OCI-LY7 (cell line): Measurements from ENCODE around the gene NAA20. TPM values are rescaled to one million over a fixed set of nuclear protein-coding genes. Genes with fewer than 3 reads are reported as not detected.

Experiments used
- BruUV-seq: library from RNA; stranded (reverse); fragments of 400-500 nt; replicated peaks from 2 replicates; lab custom pipeline; 2021; lab: Mats Ljungman, UMichigan
- CTCF ChIA-PET: fragments of 300-600 bp; sonication (Branson Sonifier 250); formaldehyde crosslinking; loops from one replicate; lab custom pipeline; 2022; ENCODE audit warnings: antibody characterized with exemption; ENCODE audit not compliant: unreplicated experiment; lab: Charles Lee
- POLR2A ChIA-PET: fragments of 300-600 bp; sonication (Branson Sonifier 250); formaldehyde crosslinking; loops from one replicate; lab custom pipeline; 2022; ENCODE audit warnings: antibody characterized with exemption; lab: Charles Lee
- DNase-seq: peaks from one replicate; pipeline ENCODE4 v3.0.0-alpha.2; 2015; ENCODE audit warnings: low spot score
- H2AFZ ChIP-seq: fragments of 200-600 bp; sonication (generic), shearing (Covaris generic); 2 replicates; pipeline ENCODE4 v1.6.1; 2014; ENCODE audit warnings: mild to moderate bottlenecking, antibody characterized with exemption, low read length, moderate library complexity
- H3K27ac ChIP-seq: fragments of 200-600 bp; sonication (generic); 2 replicates; pipeline ENCODE4 v1.5.1; 2014; ENCODE audit warnings: mixed run types, low read depth, mild to moderate bottlenecking, moderate library complexity, low read length, inconsistent platforms; ENCODE audit not compliant: poor library complexity, severe bottlenecking
- H3K36me3 ChIP-seq: fragments of 200-600 bp; sonication (generic); 2 replicates; pipeline ENCODE4 v1.6.1; 2014; ENCODE audit warnings: mild to moderate bottlenecking, antibody characterized with exemption, low read length, moderate library complexity, mixed read lengths; ENCODE audit not compliant: insufficient read depth
- H3K4me1 ChIP-seq: fragments of 200-600 bp; sonication (generic); 2 replicates; pipeline ENCODE4 v1.5.1; 2014; ENCODE audit warnings: mild to moderate bottlenecking, low read length; ENCODE audit not compliant: insufficient read depth, poor library complexity, severe bottlenecking
- H3K4me2 ChIP-seq: fragments of 200-600 bp; sonication (generic); 2 replicates; pipeline ENCODE4 v1.6.1; 2014; ENCODE audit warnings: mild to moderate bottlenecking, low read length
- H3K4me3 ChIP-seq: fragments of 200-600 bp; sonication (generic); 2 replicates; pipeline ENCODE4 v1.5.1; 2014; ENCODE audit warnings: mild to moderate bottlenecking, low read depth, low read length; ENCODE audit not compliant: poor library complexity, severe bottlenecking
- H3K79me2 ChIP-seq: fragments of 200-600 bp; sonication (generic); 2 replicates; pipeline ENCODE4 v1.6.1; 2016; ENCODE audit warnings: low read depth, mild to moderate bottlenecking, low read length, moderate library complexity, mixed read lengths; ENCODE audit not compliant: insufficient read depth
- H3K9me2 ChIP-seq: fragments of 200-600 bp; sonication (generic); 2 replicates; pipeline ENCODE4 v1.6.1; 2016; ENCODE audit warnings: mild to moderate bottlenecking, low read length, mixed read lengths; ENCODE audit not compliant: insufficient read depth
- H3K9me3 ChIP-seq: fragments of 200-600 bp; sonication (generic); 2 replicates; pipeline ENCODE4 v1.6.1; 2014; ENCODE audit warnings: mild to moderate bottlenecking, mixed run types, low read length, mixed read lengths
- H4K20me1 ChIP-seq: fragments of 200-600 bp; sonication (generic); 2 replicates; pipeline ENCODE4 v1.6.1; 2014; ENCODE audit warnings: mild to moderate bottlenecking, antibody characterized with exemption, low read length, moderate library complexity, mixed read lengths; ENCODE audit not compliant: insufficient read depth
- CTCF ChIP-seq: fragments of 200-600 bp; sonication (generic); conservative IDR thresholded peaks from 2 replicates; pipeline ENCODE4 v1.5.1; 2014; ENCODE audit warnings: mild to moderate bottlenecking, antibody characterized with exemption, low read length, moderate library complexity, mixed read lengths
- EZH2phosphoT487 ChIP-seq: fragments of 200-600 bp; sonication (generic); IDR thresholded peaks from 2 replicates; pipeline ENCODE4 v1.6.1; 2018; ENCODE audit warnings: low read depth, borderline replicate concordance, mild to moderate bottlenecking, mixed run types, antibody characterized with exemption, low read length, moderate library complexity, mixed read lengths
- intact Hi-C: fragments of 100-400 bp; cut with micrococcal nuclease; formaldehyde crosslinking; loops from one replicate; pipeline ENCODE4 v1.10.0; 2022; ENCODE audit not compliant: unreplicated experiment
- total RNA-seq, 2 experiments: library from RNA; depleted of rRNA in 1 of 2; stranded (reverse); fragments of >200 nt in 1 of 2; shearing (Covaris generic) in 1 of 2; gene quantifications; 2 replicates each; pipeline ENCODE4 v1.2.3, GENCODE V29; 2014 to 2022

NAA20 gene
- total RNA-seq, 2 experiments from 2014 or later, result 37.5 to 62.4 TPM

- Histone ChIP-seq H4K20me1 (no peaks in the 10 kb centered on the region), H3K9me2 (no peaks in the 10 kb centered on the region), H3K9me3 (no peaks in the 10 kb centered on the region), H2AFZ (no peak overlapping the region), H3K4me2 (no peak overlapping the region), H3K4me3 (no peak overlapping the region), H3K79me2 (no peaks in the 10 kb centered on the region), H3K4me1 (no peaks in the 10 kb centered on the region), H3K27ac (no peak overlapping the region), H3K36me3 (no peaks in the 10 kb centered on the region)
- intact Hi-C loops, result no loop called here
- ChIA-PET CTCF (no interaction called here), POLR2A (interaction anchor here (0.7 to 1.2 kb wide), 2 partner anchors 15 to 148 kb away, joined by 3 read pairs; no protein-coding TSS in a partner anchor)
- no TSS peak for BruUV-seq
- TF ChIP-seq CTCF (no peak), EZH2phosphoT487 (no peak)
- DNase-seq, result no peak
Measured at GRCh38 chr20:19975436-19975799, 41.7 kb upstream of the NAA20 start.

- Histone ChIP-seq H4K20me1 (no peaks in the 10 kb centered on the region), H3K27ac (no peak overlapping the region), H2AFZ (no peak overlapping the region), H3K9me3 (no peaks in the 10 kb centered on the region), H3K4me2 (no peak overlapping the region), H3K4me3 (no peak overlapping the region), H3K9me2 (no peaks in the 10 kb centered on the region), H3K79me2 (no peaks in the 10 kb centered on the region), H3K4me1 (no peaks in the 10 kb centered on the region), H3K36me3 (no peaks in the 10 kb centered on the region)
- POLR2A ChIA-PET, result interaction anchor here (1.2 kb wide), 1 partner anchor 15 kb away, joined by 3 read pairs; no protein-coding TSS in a partner anchor
- TF ChIP-seq CTCF, result no peak
- TF ChIP-seq EZH2phosphoT487, result no peak
- no peak for DNase-seq
- intact Hi-C loops, result no loop called here
- no TSS peak for BruUV-seq
- CTCF ChIA-PET, result no interaction called here
Measured at GRCh38 chr20:19975901-19976300, 41.3 kb upstream of the NAA20 start.

- no peak for DNase-seq
- Histone ChIP-seq H3K4me1 (no peaks in the 10 kb centered on the region), H3K36me3 (no peaks in the 10 kb centered on the region), H4K20me1 (no peaks in the 10 kb centered on the region), H3K79me2 (no peaks in the 10 kb centered on the region), H3K9me3 (no peaks in the 10 kb centered on the region), H3K9me2 (no peaks in the 10 kb centered on the region), H3K4me2 (no peak overlapping the region), H2AFZ (no peak overlapping the region), H3K27ac (no peak overlapping the region), H3K4me3 (no peak overlapping the region)
- TF ChIP-seq EZH2phosphoT487, result no peak
- TF ChIP-seq CTCF, result no peak
- ChIA-PET CTCF (interaction anchor here (0.6 kb wide), 1 partner anchor 22 kb away, joined by 9 read pairs; no protein-coding TSS in a partner anchor), POLR2A (interaction anchor here (0.5 to 1.1 kb wide), 3 partner anchors 9 to 282 kb away, joined by 3 to 7 read pairs (median 5); no protein-coding TSS in a partner anchor)
- intact Hi-C loops, result no loop called here
- BruUV-seq, result no TSS peak
Measured at GRCh38 chr20:19976595-19977372, 40.4 kb upstream of the NAA20 start.
